HG02798 (cell line): ENCODE measurements around the gene GLI3.
A peak's percentile ranks its signal among the peaks of the same experiment; 100 is the strongest.

Experiments
- ATAC-seq: cut with Tn5 transposase; IDR thresholded peaks from one replicate; pipeline ENCODE4 v1.9.1; 2021; ENCODE audit warnings: mild to moderate bottlenecking; ENCODE audit not compliant: unreplicated experiment, poor library complexity

Gene GLI3

DNA sequence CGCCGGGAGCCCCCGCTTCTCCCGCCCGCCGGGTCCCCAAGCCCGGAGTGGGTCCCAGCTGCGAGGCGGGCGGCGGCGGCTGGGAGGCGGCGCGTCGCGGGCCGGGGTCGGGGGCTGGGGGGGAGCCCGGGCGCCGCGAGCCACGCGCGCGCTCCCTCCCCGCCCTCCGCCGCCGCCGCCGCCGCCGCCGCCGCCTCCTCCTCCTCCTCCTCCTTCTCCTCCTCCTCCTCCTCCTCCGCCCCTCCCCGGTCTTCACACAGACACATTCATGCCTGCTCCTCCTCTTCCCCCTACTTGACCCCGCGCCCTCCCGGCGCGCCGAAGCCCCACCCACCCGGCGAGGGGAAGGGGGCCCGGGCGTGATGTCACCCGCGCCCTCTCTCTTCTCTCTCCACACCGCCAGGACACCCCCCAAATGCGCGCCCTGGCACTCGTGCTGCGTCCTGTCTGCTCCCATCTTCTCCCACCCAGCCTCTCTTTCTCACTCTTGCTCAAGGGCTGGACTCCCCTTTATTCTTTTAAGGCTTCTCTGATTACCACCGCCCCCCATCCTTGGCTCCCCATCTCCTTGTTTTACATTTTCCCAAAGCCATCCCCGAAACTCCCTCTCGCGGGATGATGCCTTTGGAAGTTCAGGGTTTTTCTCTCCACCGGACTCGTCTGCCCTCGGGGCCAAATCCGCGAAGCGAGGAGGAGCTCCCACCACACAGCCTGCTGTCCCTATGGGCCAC is 967 bp upstream of the GLI3 start:
- ATAC-seq = no peak

GRCh38 chr7:42236266-42236975 is 588 bp downstream of the GLI3 start:
- peak; percentile 13 for ATAC-seq

GRCh38 chr7:42235741-42236161 is 1.3 kb downstream of the GLI3 start:
- ATAC-seq = no peak

- no peak for ATAC-seq
These were observed 2.3 kb downstream of the GLI3 start for GRCh38 chr7:42234736-42235135.

- ATAC-seq = no peak
These were observed 3.2 kb downstream of the GLI3 start for GRCh38 chr7:42233695-42234331.

DNA sequence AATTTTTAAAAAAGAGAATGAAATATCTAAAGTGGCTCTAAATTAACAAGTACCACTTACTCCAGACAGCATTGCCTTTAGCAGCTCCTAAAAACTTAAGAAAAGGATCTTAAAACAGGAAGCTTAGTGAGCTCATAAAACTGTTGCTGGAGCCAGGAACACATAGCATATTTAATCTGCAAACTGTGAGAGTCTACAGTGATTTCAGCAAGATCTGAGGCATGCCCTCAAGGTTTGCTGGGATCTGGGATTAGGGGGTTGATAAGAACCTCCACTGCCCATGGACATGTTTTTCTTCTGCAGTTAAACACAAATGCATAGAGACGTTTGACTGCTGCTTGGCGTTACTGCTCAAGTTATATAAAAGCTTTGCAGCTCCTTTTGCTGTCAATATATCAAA is 3.8 kb downstream of the GLI3 start:
- ATAC-seq = no peak

- ATAC-seq = no peak
These were observed 4.7 kb downstream of the GLI3 start for GRCh38 chr7:42232275-42232674.

GRCh38 chr7:42231043-42231787 is 5.8 kb downstream of the GLI3 start:
- no peak for ATAC-seq

GRCh38 chr7:42227936-42228591 is 8.9 kb downstream of the GLI3 start:
- ATAC-seq = peak; percentile 33

- peak; percentile 68 for ATAC-seq
These were observed 9.5 kb downstream of the GLI3 start for GRCh38 chr7:42227541-42227935.

GRCh38 chr7:42227021-42227420 is 10.0 kb downstream of the GLI3 start:
- no peak for ATAC-seq

- no peak for ATAC-seq
These were observed 10.6 kb downstream of the GLI3 start for GRCh38 chr7:42226354-42226941.

- ATAC-seq = no peak
These were observed 12.5 kb downstream of the GLI3 start for GRCh38 chr7:42224391-42225003.

DNA sequence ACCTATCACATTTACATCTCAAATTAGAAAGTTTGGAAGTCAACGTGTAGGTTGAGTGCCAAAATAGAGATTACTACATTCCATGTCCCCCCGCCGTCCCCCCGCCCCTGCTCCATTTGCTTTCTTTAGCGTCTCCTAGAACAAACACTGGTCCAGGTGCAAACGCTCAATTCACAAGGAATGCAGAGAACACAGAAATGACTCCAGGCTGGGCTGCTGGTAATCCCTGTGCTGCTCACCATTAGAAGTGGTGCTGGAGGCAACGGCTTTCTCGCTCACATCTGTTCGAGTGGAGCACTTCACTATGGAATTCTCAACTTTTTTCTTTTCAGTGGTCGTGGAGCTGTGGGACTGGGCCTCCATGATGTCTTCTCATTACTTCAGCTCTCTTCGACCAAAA is 14.1 kb downstream of the GLI3 start:
- ATAC-seq = no peak

GRCh38 chr7:42222125-42222524 is 14.9 kb downstream of the GLI3 start:
- no peak for ATAC-seq

DNA sequence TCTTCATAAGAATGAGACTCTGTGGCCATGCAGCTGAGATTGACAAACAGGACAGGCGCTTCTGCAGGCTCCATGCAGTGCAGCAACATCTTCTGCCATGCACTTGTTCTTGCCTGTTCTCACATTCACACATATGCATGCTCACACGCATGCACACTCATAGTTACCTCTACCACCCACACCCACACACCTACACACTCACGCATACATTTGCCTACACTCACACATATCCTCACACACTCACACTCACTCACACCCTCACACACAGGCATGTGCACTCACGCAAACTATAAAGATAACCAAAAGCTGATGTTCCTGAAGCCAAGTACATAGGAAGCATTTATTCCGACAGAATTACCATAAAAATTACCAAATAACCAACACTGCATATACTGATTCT is 15.7 kb downstream of the GLI3 start:
- no peak for ATAC-seq

DNA sequence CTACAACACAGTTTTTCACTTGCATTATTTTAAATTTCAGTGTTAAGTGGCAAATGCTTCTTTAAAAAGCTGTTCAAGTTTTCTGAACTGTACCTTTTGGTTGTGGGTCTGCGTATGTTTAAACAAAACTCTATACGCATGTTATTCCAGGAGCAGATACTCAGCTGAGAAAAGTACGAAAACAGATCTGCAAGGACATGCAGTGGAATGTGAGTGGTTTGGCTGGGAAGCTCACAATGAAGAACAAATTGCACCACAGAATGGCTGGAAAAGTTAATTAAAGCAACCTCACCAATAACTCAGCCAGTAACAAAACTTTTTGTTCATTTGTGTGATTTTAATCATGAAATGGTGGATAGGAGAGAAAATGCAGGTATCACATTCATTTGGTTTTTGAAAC is 17.6 kb downstream of the GLI3 start:
- no peak for ATAC-seq

GRCh38 chr7:42218248-42218647 is 18.8 kb downstream of the GLI3 start:
- ATAC-seq = no peak

- no peak for ATAC-seq
These were observed 19.5 kb downstream of the GLI3 start for GRCh38 chr7:42217548-42217947.
